Measurements from ENCODE around the gene ARHGEF16. TPM values are rescaled to one million over a fixed set of nuclear protein-coding genes. Genes with fewer than 3 reads are reported as not detected.
A peak's percentile ranks its signal among the peaks of the same experiment; 100 is the strongest.

The ARHGEF16 gene
- total RNA-seq, 1 donor from 2014 or later = 4.1 TPM

GRCh38 chr1:3529099-3529729 lies 74.7 kb downstream of the ARHGEF16 start:
- Histone ChIP-seq H3K36me3 (ENCODE audit: insufficient read depth, low read length) (no peaks in the 10 kb centered on the region), H2AFZ (ENCODE audit: low read depth, low read length) (no peak overlapping the region), H3K27ac (ENCODE audit: low read depth, low read length) (no peak overlapping the region), H3K4me1 (ENCODE audit: insufficient read depth, low read length) (peaks cover 11% of the 10 kb centered on the region), H3K4me3 (ENCODE audit: insufficient read depth, low read depth, low read length) (no peak overlapping the region), H3K9ac (ENCODE audit: low read length) (no peak overlapping the region), H3K4me2 (ENCODE audit: low read length) (peak overlapping the region; percentile 90), H3K9me3 (ENCODE audit: insufficient read depth, low read depth, low read length) (no peaks in the 10 kb centered on the region), H3K27me3 (ENCODE audit: insufficient read depth, low read length) (no peaks in the 10 kb centered on the region), H3K79me2 (ENCODE audit: insufficient read depth, low read length) (no peaks in the 10 kb centered on the region), H4K20me1 (ENCODE audit: insufficient read depth, low read length) (peaks cover 24% of the 10 kb centered on the region)
- Mint-ChIP-seq H3K9me3 (ENCODE audit: unreplicated experiment) (no peaks in the 10 kb centered on the region), H3K27ac (ENCODE audit: unreplicated experiment) (no peak overlapping the region), H3K36me3 (ENCODE audit: low read depth, unreplicated experiment) (no peaks in the 10 kb centered on the region), H3K4me1 (ENCODE audit: low read depth, unreplicated experiment) (peaks cover 2% of the 10 kb centered on the region), H3K4me3 (ENCODE audit: unreplicated experiment) (peak overlapping the region; percentile 40), H3K27me3 (ENCODE audit: low read depth, unreplicated experiment) (peaks cover 37% of the 10 kb centered on the region)
- no peak for DNase-seq (ENCODE audit: low read depth)
- no peak for TF ChIP-seq CTCF (IDR thresholded peaks at IDR 0.05; ENCODE audit: insufficient read depth, low read depth, low read length)
- TF ChIP-seq EZH2 (IDR thresholded peaks at IDR 0.05; ENCODE audit: insufficient read depth, low read length) = no peak
- FAIRE-seq = no peak

GRCh38 chr1:3530086-3530925 lies 75.8 kb downstream of the ARHGEF16 start:
- Histone ChIP-seq H3K27me3 (ENCODE audit: insufficient read depth, low read length) (no peaks in the 10 kb centered on the region), H3K79me2 (ENCODE audit: insufficient read depth, low read length) (no peaks in the 10 kb centered on the region), H3K4me2 (ENCODE audit: low read length) (peak overlapping the region; percentile 90), H3K4me3 (ENCODE audit: insufficient read depth, low read depth, low read length) (peak overlapping the region; percentile 58), H3K27ac (ENCODE audit: low read depth, low read length) (peak overlapping the region; percentile 2), H3K4me1 (ENCODE audit: insufficient read depth, low read length) (peaks cover 11% of the 10 kb centered on the region), H4K20me1 (ENCODE audit: insufficient read depth, low read length) (peaks cover 23% of the 10 kb centered on the region), H2AFZ (ENCODE audit: low read depth, low read length) (peak overlapping the region; percentile 63), H3K9me3 (ENCODE audit: insufficient read depth, low read depth, low read length) (no peaks in the 10 kb centered on the region), H3K36me3 (ENCODE audit: insufficient read depth, low read length) (no peaks in the 10 kb centered on the region), H3K9ac (ENCODE audit: low read length) (peak overlapping the region; percentile 74)
- Mint-ChIP-seq H3K4me1 (ENCODE audit: low read depth, unreplicated experiment) (peaks cover 2% of the 10 kb centered on the region), H3K4me3 (ENCODE audit: unreplicated experiment) (peak overlapping the region; percentile 76), H3K9me3 (ENCODE audit: unreplicated experiment) (no peaks in the 10 kb centered on the region), H3K36me3 (ENCODE audit: low read depth, unreplicated experiment) (no peaks in the 10 kb centered on the region), H3K27me3 (ENCODE audit: low read depth, unreplicated experiment) (peaks cover 30% of the 10 kb centered on the region), H3K27ac (ENCODE audit: unreplicated experiment) (no peak overlapping the region)
- no peak for FAIRE-seq
- no peak for DNase-seq (ENCODE audit: low read depth)
- TF ChIP-seq CTCF (IDR thresholded peaks at IDR 0.05; ENCODE audit: insufficient read depth, low read depth, low read length) (no peak), EZH2 (IDR thresholded peaks at IDR 0.05; ENCODE audit: insufficient read depth, low read length) (no peak)

Other genes with a start within 250 kb of the ARHGEF16 start
- gene MEGF6, start 156.8 kb downstream of the ARHGEF16 start, total RNA-seq = 10.9 and 14.8 TPM in 2 replicates
- gene TPRG1L, start 170.3 kb downstream of the ARHGEF16 start, total RNA-seq = 33.7 and 36.0 TPM in 2 replicates
- 15.5 and 15.6 TPM in 2 replicates for gene WRAP73, start 195.4 kb downstream of the ARHGEF16 start, total RNA-seq
- 0.18 TPM in 1 of 2 replicates, not detected in the other for gene TP73, start 197.9 kb downstream of the ARHGEF16 start, total RNA-seq